A549 treated with CORT108297 at 1 μM for 4 hours (cell line): Measurements from ENCODE around the gene HAND2. TPM values are rescaled to one million over a fixed set of nuclear protein-coding genes. Genes with fewer than 3 reads are reported as not detected.

Source experiments
- total RNA-seq: library from RNA; stranded (reverse); fragments of 200-300 nt; extraction: Qiagen RNA extraction; gene quantifications from 5 replicates; pipeline ENCODE4 v1.2.3, GENCODE V29; 2022

HAND2 gene
- total RNA-seq: 0.22 to 0.81 TPM (median 0.49 TPM) in 5 replicates

DNA sequence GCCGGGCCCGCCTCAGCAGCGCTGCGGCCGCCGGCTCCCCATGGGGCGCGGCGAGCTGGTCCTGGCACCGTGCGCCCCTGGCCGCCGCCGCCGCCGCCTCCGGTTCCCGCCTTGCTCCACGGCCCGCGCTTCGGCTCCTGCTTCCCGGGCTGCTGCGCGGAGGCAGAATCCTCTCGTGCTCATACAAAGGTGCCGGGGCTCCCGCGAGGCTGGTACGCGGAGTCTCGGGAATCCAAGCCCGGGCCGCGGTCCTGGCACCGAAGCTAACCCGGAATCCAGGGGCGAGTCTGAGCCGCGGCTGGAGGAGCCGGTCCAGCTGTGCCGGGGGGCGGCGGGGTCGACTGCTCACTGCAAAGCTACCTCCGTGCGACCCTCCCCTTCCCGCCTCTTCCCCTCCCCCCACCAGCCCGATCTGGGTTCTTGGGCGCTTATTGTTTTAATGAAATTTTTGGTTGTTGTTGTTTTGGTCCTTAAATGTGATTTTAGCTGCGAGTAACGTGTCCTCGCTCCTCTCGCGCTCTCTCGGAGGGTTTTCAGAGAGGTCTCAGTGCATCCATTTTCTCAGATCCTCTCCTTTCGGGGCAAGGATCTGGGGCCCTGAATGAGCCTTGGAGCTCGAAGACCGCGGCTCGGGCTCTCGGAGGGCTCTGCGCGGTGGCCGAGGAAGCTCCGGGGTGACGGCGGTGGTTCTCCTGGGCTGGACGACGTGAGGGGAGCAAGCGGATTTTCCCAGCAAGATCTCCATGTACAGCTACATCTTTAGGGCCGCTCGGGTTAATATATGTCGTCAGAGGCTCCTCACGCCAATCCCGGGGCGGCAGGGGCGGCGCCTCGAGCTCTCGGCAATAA lies at the start of gene HAND2:
Gene HAND2 (minus strand): TSS at position 753 of the 849 bp plus-strand sequence. CDS start 940 bp downstream, outside the sequence.

Other genes with a start within 250 kb of the HAND2 start
- gene HMGB2, start 195.9 kb downstream of the HAND2 start, total RNA-seq: 99.8 to 141 TPM (median 136 TPM) in 5 replicates
- gene SAP30, start 159.3 kb downstream of the HAND2 start, total RNA-seq: 19.9 to 22.9 TPM (median 21.3 TPM) in 5 replicates
- not detected in 5 replicates for gene SCRG1, start 131.1 kb downstream of the HAND2 start, total RNA-seq